H9 (cell line): ENCODE data around the gene NLGN3. TPM values are rescaled to one million over a fixed set of nuclear protein-coding genes. Genes with fewer than 3 reads are reported as not detected.

Source experiments
- DNase-seq: peaks from one replicate; pipeline ENCODE4 v3.0.0-alpha.2; 2017
- H2AFZ ChIP-seq: one replicate; pipeline ENCODE4 v1.6.1; 2013; ENCODE audit warnings: mild to moderate bottlenecking, low read length, control low read depth, moderate library complexity
- H2AK5ac ChIP-seq: 2 replicates; pipeline ENCODE4 v1.6.1; 2013; ENCODE audit warnings: low read length, control low read depth, mixed read lengths; ENCODE audit not compliant: insufficient read length
- H2BK120ac ChIP-seq: one replicate; pipeline ENCODE4 v1.6.1; 2013; ENCODE audit warnings: low read depth, mild to moderate bottlenecking, low read length, control low read depth, inconsistent platforms; ENCODE audit not compliant: poor library complexity, severe bottlenecking
- H2BK12ac ChIP-seq: 2 replicates; pipeline ENCODE4 v1.6.1; 2013; ENCODE audit warnings: low read length, control low read depth, mixed read lengths, low read depth; ENCODE audit not compliant: insufficient read length
- H2BK15ac ChIP-seq: 2 replicates; pipeline ENCODE4 v1.6.1; 2013; ENCODE audit warnings: low read depth, low read length, control low read depth
- H2BK20ac ChIP-seq: one replicate; pipeline ENCODE4 v1.6.1; 2013; ENCODE audit warnings: low read depth, mild to moderate bottlenecking, low read length, control low read depth, inconsistent platforms; ENCODE audit not compliant: poor library complexity, severe bottlenecking
- H2BK5ac ChIP-seq: 2 replicates; pipeline ENCODE4 v1.6.1; 2013; ENCODE audit warnings: low read length, control low read depth, mixed read lengths; ENCODE audit not compliant: insufficient read length
- H3K14ac ChIP-seq: 2 replicates; pipeline ENCODE4 v1.6.1; 2013; ENCODE audit warnings: low read length, control low read depth; ENCODE audit not compliant: insufficient read depth
- H3K18ac ChIP-seq: 2 replicates; pipeline ENCODE4 v1.6.1; 2013; ENCODE audit warnings: low read depth, mild to moderate bottlenecking, mixed read lengths, low read length, control low read depth; ENCODE audit not compliant: insufficient read length
- H3K23ac ChIP-seq: 2 replicates; pipeline ENCODE4 v1.6.1; 2013; ENCODE audit warnings: low read length, control low read depth, mixed read lengths, low read depth; ENCODE audit not compliant: insufficient read length
- H3K23me2 ChIP-seq: 2 replicates; pipeline ENCODE4 v1.6.1; 2013; ENCODE audit warnings: low read depth, mild to moderate bottlenecking, mixed read lengths, low read length, control low read depth; ENCODE audit not compliant: insufficient read length, poor library complexity, severe bottlenecking
- H3K27ac ChIP-seq: 2 replicates; pipeline ENCODE4 v1.5.1; 2013; ENCODE audit warnings: low read length, control low read depth, mixed read lengths, low read depth; ENCODE audit not compliant: insufficient read length
- H3K27me3 ChIP-seq: 2 replicates; pipeline ENCODE4 v1.6.1; 2013; ENCODE audit warnings: low read length, control low read depth, inconsistent platforms; ENCODE audit not compliant: insufficient read depth
- H3K4ac ChIP-seq: 2 replicates; pipeline ENCODE4 v1.6.1; 2013; ENCODE audit warnings: low read depth, mild to moderate bottlenecking, control low read depth, inconsistent platforms, low read length, moderate library complexity
- H3K4me1 ChIP-seq: 2 replicates; pipeline ENCODE4 v1.6.1; 2013; ENCODE audit warnings: low read length, control low read depth, inconsistent platforms; ENCODE audit not compliant: insufficient read depth
- H3K4me2 ChIP-seq: 2 replicates; pipeline ENCODE4 v1.6.1; 2013; ENCODE audit warnings: low read length, control low read depth, mixed read lengths; ENCODE audit not compliant: insufficient read length, insufficient read depth
- H3K56ac ChIP-seq: 2 replicates; pipeline ENCODE4 v1.6.1; 2013; ENCODE audit warnings: low read depth, mild to moderate bottlenecking, mixed read lengths, low read length, control low read depth; ENCODE audit not compliant: insufficient read length
- H3K79me1 ChIP-seq: 2 replicates; pipeline ENCODE4 v1.6.1; 2013; ENCODE audit warnings: low read depth, mild to moderate bottlenecking, moderate library complexity, low read length, control low read depth, inconsistent platforms; ENCODE audit not compliant: insufficient read depth, poor library complexity, severe bottlenecking
- H3K79me2 ChIP-seq: 2 replicates; pipeline ENCODE4 v1.6.1; 2013; ENCODE audit warnings: low read length, control low read depth, inconsistent platforms; ENCODE audit not compliant: insufficient read depth
- H3K9ac ChIP-seq: 2 replicates; pipeline ENCODE4 v1.6.1; 2013; ENCODE audit warnings: low read length, control low read depth, mixed read lengths; ENCODE audit not compliant: insufficient read length; ENCODE audit errors: extremely low read depth
- H3K9me3 ChIP-seq: one replicate; pipeline ENCODE4 v1.6.1; 2013; ENCODE audit warnings: low read depth, low read length, inconsistent platforms; ENCODE audit not compliant: control insufficient read depth
- H3T11ph ChIP-seq: one replicate; pipeline ENCODE4 v1.6.1; 2013; ENCODE audit warnings: mild to moderate bottlenecking, low read length, control low read depth, inconsistent platforms
- H4K20me1 ChIP-seq: one replicate; pipeline ENCODE4 v1.6.1; 2013; ENCODE audit not compliant: control insufficient read depth, insufficient read length, insufficient read depth
- H4K5ac ChIP-seq: 2 replicates; pipeline ENCODE4 v1.6.1; 2013; ENCODE audit warnings: low read depth, mild to moderate bottlenecking, mixed read lengths, low read length, control low read depth; ENCODE audit not compliant: insufficient read length
- H4K8ac ChIP-seq: replicated peaks from 2 replicates; pipeline ENCODE4 v1.6.1; 2013; ENCODE audit warnings: low read length, control low read depth, mixed read lengths, low read depth; ENCODE audit not compliant: insufficient read length
- H4K91ac ChIP-seq: 2 replicates; pipeline ENCODE4 v1.6.1; 2013; ENCODE audit warnings: low read depth, mild to moderate bottlenecking, moderate library complexity, mixed read lengths, low read length, control low read depth; ENCODE audit not compliant: insufficient read length
- H3K27ac Mint-ChIP-seq, 3 experiments: 2 replicates in 2 of 3; 3 replicates in 1 of 3; pipeline ENCODE4 v1.8.0; 2020 to 2021; ENCODE audit warnings: mixed read lengths in 3 of 3, mild to moderate bottlenecking in 1 of 3, moderate library complexity in 1 of 3
- H3K27me3 Mint-ChIP-seq: 2 replicates; pipeline ENCODE4 v1.8.0; 2021; ENCODE audit warnings: low read depth, mild to moderate bottlenecking, moderate library complexity, mixed read lengths
- H3K36me3 Mint-ChIP-seq, 3 experiments: 2 replicates in 2 of 3; 3 replicates in 1 of 3; pipeline ENCODE4 v1.8.0; 2020 to 2021; ENCODE audit warnings: low read depth in 3 of 3, mixed read lengths in 3 of 3; ENCODE audit not compliant: insufficient read depth in 1 of 3
- H3K4me1 Mint-ChIP-seq, 2 experiments: 2 replicates each; pipeline ENCODE4 v1.8.0; 2020; ENCODE audit warnings: mixed read lengths in 2 of 2
- H3K4me3 Mint-ChIP-seq, 2 experiments: 2 replicates in 1 of 2; 3 replicates in 1 of 2; pipeline ENCODE4 v1.8.0; 2020 to 2021; ENCODE audit warnings: mild to moderate bottlenecking in 2 of 2, mixed read lengths in 2 of 2, moderate library complexity in 1 of 2
- H3K9me3 Mint-ChIP-seq, 2 experiments: 2 replicates in 1 of 2; 3 replicates in 1 of 2; pipeline ENCODE4 v1.8.0; 2020; ENCODE audit warnings: mild to moderate bottlenecking in 2 of 2, mixed read lengths in 2 of 2, moderate library complexity in 1 of 2
- CTCF ChIP-seq: fragments of 200-600 bp; sonication (generic); conservative IDR thresholded peaks from 3 replicates; pipeline ENCODE4 v1.8.0; 2021; ENCODE audit warnings: antibody characterized with exemption, mild to moderate bottlenecking
- WGBS: extraction: QIAGEN DNeasy Blood & Tissue Kit; methylation state at CpG from one replicate; pipeline ENCODE4 v1.1.7; 2013; ENCODE audit warnings: missing lambda C conversion rate, low lambda C conversion rate, mixed read lengths; ENCODE audit not compliant: insufficient read length; ENCODE audit errors: extremely low coverage; 5-methylcytosine and 5-hydroxymethylcytosine counted together
- total RNA-seq: library from RNA; stranded (reverse); gene quantifications from 2 replicates; pipeline ENCODE4 v1.2.1, GENCODE V29; 2021

Gene NLGN3
- total RNA-seq, 1 experiment from 2014 or later: 3.6 TPM

- no peak overlapping the region for H3K14ac ChIP-seq
- H4K5ac ChIP-seq: no peak overlapping the region
- H2BK120ac ChIP-seq: no peak overlapping the region
- H4K20me1 ChIP-seq: no peaks in the 10 kb centered on the region
- peaks cover 70 to 78% of the 10 kb centered on the region in 2 experiments for H3K9me3 Mint-ChIP-seq
- no peak overlapping the region for H4K8ac ChIP-seq
- no peak overlapping the region for H2AK5ac ChIP-seq
- DNase-seq: no peak
- no peak overlapping the region for H3T11ph ChIP-seq
- H3K9ac ChIP-seq: no peak overlapping the region
- peaks cover 9% of the 10 kb centered on the region; the same call in 1 of the 2 replicates for H3K4me1 ChIP-seq
- WGBS: no CpG with 5 or more reads among the region's 3 CpGs
- H2BK5ac ChIP-seq: no peak overlapping the region
- H2AFZ ChIP-seq: no peak overlapping the region
- no peak overlapping the region for H3K27ac ChIP-seq
- no peak overlapping the region for H2BK20ac ChIP-seq
- no peak overlapping the region for H2BK12ac ChIP-seq
- no peak overlapping the region for H3K4ac ChIP-seq
- H3K23me2 ChIP-seq: no peaks in the 10 kb centered on the region
- peaks cover 9% of the 10 kb centered on the region for H3K9me3 ChIP-seq
- no peak overlapping the region for H3K18ac ChIP-seq
- H3K36me3 Mint-ChIP-seq: peaks cover 2 to 12% (median 10%) of the 10 kb centered on the region in 3 experiments; a peak in 5 of 7 replicates
- H3K79me2 ChIP-seq: no peaks in the 10 kb centered on the region
- no peaks in the 10 kb centered on the region; the same call in 1 of the 2 replicates for H3K27me3 ChIP-seq
- no peak overlapping the region for H2BK15ac ChIP-seq
- peaks cover 44% of the 10 kb centered on the region for H3K27me3 Mint-ChIP-seq
- peak overlapping the region in 1 of 3 experiments; percentile 82; a peak in 1 of 7 replicates for H3K27ac Mint-ChIP-seq
- H3K23ac ChIP-seq: no peak overlapping the region
- no peak overlapping the region for H4K91ac ChIP-seq
- TF ChIP-seq CTCF: no peak
- no peak overlapping the region for H3K56ac ChIP-seq
- no peak overlapping the region for H3K4me2 ChIP-seq
- no peak overlapping the region for H3K4me3 Mint-ChIP-seq
- H3K4me1 Mint-ChIP-seq: peaks cover 53 to 67% of the 10 kb centered on the region in 2 experiments
- no peaks in the 10 kb centered on the region for H3K79me1 ChIP-seq
Observed at GRCh38 chrX:71102292-71102691, 42.3 kb upstream of the NLGN3 start.
